AG20443 (cell line): ENCODE data around the gene ZNF362.
"Not testable (repeated sequence)": the region's sequence is repeated elsewhere in the genome, so short reads cannot be mapped to it uniquely, and the experiment has no call there.

ENCODE experiments used
- DNase-seq: peaks from one replicate; pipeline ENCODE4 v3.0.0; 2012; ENCODE audit warnings: low spot score, mixed read lengths

ZNF362 gene, protein sequence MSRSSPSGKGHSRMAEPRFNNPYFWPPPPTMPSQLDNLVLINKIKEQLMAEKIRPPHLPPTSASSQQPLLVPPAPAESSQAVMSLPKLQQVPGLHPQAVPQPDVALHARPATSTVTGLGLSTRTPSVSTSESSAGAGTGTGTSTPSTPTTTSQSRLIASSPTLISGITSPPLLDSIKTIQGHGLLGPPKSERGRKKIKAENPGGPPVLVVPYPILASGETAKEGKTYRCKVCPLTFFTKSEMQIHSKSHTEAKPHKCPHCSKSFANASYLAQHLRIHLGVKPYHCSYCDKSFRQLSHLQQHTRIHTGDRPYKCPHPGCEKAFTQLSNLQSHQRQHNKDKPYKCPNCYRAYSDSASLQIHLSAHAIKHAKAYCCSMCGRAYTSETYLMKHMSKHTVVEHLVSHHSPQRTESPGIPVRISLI

DNA sequence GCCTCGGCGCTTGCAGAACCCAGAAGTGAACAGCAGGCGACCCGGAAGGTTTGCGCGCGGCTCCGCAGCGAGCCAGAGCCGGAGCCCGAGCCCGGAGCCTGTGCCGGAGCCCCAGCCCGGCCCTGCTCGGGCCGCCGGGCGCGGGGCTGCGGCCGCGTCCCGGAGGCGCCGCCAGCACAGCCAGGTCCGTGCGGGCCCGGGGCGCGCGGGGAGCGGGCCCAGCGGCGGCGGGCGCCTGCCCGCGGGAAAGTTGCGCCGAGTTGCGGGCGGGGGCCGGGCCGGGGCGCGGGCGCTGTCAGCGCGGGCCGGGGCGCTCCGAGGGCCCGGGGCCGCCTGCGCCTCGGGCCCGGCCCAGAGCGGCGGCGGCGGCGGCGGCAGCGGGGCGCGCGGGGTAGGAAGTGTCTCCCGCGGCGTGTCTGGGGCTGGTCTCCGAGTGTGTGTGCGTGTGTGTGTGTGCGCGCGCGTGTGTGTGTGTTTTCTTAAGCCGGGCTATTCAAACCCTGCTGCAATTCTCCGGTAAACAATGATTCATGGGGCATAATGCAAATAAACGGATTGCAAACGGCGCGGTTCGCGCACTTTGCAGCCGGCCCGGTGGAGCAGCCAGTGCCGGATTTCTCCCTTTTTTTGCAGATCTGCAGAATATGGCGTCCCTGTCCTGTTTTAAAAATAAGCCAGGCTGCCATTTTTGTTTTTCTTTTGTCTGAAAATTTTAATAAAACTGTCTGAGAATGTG is at the start of gene ZNF362:
Gene ZNF362, plus strand, starts transcription at position 22 of the 736 bp plus-strand sequence. CDS start 14,083 bp downstream, outside the sequence.
- DNase-seq: peak; percentile 89

DNA sequence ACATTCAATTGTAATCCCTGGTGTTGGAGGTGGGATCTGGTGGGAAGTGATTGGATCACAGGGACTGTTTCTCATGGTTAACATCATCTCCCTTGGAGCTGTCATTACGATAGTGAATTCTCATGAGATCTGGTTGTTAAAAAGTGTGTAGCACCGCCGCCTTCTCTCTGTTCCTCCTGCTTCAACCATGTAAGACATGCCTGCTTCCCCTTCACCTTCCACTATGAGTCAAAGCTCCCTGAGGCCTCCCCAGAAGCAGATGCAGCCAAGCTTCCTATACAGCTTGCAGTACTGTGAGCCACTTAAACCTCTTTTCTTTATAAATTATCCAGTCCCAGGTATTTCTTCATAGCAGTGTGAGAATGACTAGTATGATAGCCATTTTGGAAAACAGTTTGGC is 44.3 kb upstream of the ZNF362 start:
- no peak for DNase-seq

DNA sequence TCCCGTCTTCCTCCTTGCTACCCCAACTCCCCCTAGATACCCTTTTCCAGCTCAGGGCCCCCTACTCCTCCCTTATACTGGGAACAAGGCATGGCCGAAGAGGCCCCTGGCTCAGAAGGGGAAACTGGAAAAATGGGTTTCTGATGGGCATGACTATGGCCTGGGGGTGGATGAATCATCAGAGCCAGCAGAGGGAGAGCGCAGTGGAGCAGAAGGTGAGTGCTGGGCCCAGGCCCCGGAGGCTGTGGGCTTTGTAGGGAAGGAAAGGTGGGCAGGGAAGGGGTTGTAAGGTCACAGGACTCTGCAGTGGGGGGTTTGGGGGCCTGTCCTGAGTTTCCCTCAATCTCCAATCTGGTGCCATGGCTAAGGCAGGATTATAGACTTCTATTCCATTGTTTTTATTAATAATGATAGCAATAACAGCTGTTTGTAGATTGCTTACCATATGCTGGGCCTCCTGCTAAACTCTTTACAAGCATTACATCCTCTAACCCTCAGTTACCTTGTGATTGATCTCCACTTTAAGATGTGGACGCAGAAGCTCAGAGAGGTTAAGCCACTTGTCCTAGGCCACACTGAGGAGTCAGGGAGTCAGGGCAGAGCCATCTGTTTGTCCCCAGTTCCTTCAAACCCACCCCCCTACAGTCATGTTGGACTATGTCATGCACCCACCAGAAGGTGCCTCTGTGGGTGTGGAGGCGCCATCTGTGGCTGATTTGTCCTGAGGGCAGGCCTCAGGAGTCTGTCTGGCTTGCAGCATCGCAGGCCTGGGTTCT is 36.2 kb upstream of the ZNF362 start:
- DNase-seq: no peak

DNA sequence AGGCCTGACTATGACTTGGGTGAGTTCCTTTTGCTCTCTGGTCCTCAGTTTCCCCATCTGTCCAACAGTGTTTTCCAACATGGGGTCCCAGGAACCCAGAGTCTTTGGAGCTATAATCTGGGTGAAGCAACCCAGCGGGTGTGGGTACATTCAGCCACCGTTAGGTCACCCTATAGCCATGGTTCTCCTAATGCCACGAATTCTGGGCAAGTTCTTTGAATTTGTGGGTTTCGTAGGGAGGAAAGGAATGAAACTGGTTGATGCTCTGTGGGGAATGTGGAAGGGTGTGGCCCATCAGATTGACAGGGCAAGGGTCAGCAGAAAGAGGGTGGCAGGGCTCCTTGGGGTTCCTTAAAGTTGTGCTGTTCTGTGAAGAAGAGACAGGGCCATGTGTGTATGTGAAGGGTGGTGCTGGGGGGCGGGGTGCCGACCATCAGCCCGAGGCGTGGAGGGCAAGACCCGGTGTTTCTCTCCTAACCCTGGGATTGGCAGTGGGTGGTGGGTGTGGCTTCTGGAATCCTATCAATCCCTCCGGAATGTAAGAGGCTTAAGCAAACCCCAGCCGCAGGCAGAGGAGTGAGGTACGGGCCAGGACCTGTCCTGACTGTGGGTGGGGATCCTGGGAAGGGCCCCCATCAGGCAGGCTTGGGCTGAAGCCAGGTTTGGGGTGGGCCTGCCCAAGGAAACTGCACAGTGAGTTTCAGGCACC is 35.5 kb upstream of the ZNF362 start:
- no peak for DNase-seq

DNA sequence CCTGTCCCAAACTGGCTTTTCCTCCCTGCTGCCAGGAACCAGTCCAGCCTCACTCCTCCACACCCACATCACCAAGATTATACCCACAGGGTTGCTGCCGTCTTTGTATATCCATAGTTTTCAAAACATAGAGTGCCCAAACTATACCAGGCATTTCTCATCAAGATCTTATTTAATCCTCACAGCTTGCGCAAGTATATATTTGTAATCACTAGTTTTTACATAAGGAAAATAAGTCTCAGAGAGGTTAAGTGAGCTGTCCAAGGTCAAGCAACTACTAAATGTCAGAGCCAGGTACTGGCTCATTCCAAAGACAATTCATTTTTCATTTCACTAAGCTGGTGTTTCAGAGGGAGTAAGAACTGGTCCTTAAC is 34.9 kb upstream of the ZNF362 start:
- no peak for DNase-seq

DNA sequence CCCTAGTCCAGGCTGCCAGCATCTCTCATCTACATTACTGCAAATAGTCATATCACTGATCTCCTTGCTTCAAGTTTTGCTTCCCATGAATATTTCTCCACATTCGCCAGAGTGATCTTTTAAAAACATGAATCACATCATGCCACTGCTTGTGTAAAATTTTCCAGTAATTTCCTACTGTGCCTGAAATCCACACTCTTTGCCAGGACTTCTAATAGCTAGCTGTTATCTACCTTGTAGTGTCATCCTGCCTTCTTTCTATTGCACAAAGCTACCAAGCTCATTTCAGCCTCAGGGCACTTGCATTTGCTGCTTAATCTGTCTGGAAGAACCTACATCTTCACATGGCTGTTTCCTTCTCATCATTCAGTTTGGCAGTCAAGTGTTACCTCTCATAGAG is 33.9 kb upstream of the ZNF362 start:
- no peak for DNase-seq

DNA sequence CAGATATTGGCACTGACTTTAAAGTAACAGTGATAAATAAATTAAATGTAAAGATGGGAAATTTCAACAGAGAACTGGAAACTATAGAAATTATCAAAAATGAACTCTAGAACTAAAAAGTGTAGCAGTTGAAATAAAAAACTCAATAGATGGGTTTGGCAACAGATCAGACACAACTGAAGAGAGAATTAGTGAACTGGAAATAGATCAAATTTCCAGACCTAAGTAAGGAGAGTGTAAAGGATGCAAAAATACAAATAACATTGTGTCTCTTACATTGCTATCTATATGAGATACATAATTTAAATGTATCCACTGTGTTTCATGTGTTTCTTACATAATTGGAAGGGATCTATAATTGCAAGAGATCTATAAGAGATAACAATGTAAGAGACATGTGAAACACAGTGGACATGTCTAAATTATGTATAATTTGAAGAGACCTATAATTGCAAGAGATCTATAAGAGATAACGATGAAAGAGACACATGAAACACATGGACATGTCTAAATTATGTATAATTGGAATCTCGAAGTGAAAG is 32.1 kb upstream of the ZNF362 start:
- DNase-seq: no peak

DNA sequence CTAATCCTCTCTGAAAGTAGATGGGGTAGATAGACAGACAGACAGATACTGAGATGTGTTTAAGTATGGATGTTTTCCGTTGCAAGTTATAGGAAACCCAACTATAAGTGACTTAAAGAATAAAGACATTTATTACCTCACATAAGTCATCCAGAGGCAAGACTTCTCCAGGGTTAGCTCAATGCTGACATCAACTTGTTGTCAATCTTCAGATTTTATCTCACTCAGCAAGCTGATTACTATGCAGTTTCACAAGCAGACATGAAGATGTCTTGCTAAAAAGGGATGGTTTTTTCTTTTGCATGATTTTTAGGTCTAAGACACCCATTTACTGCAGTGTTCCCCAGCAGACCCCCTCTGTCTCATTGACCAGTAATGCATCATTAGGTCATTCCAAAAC is 30.7 kb upstream of the ZNF362 start:
- DNase-seq: no peak

DNA sequence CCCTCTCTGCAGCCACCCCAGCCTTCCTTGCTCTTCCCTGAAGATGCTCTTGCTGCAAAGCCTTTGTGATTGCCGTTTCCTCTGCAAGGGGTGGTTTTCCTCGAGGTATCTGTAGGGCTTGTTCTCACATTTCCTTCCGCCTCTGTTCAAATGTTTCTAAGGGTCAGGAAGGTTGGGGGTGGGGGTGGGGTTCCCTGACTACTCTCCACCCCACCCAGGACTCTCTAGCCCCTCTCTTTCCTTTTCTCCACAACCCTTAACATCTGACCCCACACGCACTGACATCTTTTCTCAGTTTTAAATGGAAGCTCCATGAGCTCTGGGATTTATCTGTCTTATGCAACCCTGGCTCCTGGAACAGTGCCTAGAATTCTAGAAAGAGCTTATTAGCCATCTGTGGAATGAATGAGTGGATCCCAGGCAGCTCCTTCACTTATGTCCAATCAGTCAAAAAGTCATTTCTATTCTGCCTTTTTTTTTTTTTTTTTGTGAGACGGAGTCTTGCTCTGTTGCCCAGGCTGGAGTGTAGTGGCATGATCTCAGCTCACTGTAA is 27.3 kb upstream of the ZNF362 start:
- peak; percentile 84 for DNase-seq

DNA sequence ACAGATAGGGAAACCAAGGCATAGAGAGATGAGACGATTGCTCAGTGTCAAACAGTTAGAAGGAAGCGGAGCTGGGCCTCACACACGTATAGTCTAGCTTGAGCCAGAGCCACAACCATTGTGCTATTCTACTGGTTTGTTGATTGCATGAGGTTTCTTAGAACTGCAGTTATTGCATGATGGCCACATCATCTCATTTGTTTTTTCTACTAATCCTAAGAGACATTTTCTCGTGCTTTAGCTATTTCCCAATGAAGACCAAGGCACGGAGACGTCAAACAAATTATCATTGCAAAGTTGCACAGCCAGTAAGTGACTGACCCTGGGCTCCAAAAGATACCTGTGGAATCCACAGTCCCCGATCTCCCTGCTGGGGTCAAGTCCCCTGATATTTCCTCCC is 25.1 kb upstream of the ZNF362 start:
- DNase-seq: no peak

DNA sequence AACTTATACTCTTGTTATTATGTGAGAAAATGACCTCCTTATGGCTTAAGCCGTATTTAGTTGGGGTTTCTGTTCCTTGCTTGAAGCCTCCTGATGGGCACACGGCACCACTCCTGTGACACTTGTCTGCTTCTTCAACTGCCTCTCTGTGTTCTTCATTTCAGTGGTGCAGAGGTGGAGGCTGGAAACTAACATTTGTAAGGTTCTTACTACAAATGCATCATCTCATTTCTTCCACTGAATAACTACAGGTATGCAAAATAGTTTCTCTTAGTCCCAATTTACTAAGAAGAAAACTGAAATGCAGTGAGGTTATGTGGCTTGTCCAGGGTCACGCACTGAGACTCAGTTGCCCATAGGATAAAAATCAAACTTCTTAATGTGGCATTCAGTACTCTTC is 23.6 kb upstream of the ZNF362 start:
- DNase-seq: no peak

DNA sequence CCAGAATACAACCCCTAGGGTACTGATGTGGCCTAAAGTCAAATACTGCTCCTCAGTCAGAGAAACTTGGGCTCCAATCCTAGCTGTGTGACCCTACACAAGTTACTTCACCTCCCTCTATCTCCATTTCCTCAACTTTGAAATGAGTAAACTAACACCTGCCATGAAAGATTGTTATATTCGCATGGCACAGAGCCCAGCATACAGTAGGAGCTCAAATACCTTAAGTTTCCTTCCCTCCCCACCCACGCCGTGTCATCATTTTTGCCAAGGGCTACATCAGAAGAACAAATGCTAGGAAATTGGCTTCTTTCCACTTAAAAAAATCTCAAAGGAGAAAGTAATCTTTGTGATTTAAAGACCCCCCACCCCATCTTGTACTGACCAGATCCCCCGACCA is 22.2 kb upstream of the ZNF362 start:
- no peak for DNase-seq

DNA sequence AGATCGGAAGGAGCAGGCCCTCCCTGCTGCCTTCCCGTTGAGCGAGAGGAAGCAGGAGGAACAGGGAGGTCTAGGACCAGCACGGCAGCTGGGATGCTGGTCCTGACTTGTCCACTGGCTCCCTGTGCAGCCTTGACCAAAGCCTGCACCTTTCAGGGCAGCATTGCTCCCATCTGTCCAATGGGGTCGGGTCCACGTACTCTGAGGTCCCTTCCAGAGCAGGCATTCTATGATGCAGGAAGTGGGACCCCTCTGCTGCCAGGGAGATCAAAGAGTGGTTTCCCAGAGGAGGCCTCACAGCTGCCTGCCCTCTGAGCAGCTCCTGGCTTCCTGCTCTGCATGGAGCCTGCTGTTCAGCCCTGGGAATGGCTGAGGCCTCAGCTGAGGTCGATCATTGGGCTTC is 21.7 kb upstream of the ZNF362 start:
- peak; percentile 5 for DNase-seq

DNA sequence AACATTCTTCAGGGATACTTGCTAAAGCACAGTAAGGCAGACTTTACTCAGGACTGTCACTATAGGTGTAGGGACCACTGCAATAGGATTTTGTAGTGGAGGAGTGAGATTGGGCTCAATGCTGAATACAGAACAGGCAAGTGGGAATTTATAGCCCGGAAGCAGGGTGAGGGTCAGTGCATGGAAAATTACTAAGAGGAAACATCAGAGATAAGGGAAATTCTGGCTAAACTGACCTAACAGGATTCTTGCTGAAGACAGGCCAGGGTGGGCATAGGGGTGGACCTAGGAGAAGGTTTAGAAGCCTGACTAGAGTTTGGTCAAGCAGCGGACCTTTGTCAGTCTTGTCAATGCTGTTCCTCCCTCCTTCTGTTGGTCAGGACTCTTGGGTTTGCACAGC is 20.8 kb upstream of the ZNF362 start:
- no peak for DNase-seq

DNA sequence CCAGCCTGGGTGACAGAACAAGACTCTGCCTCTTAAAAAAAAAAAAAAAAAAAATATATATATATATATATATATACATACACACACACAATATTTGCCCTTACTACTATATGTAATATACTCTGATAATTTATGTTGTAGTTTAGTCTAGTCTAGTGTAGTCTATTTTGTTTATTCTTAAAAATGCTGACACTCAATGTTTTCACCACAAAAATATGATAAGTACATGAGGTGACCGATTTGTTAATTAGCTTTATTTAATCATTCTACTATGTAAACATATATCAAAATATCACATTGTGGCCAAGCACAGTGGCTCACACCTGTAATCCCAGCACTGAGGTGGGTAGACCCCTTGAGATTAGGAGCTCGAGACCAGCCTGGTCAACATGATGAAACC is 19.8 kb upstream of the ZNF362 start:
- DNase-seq: no peak

DNA sequence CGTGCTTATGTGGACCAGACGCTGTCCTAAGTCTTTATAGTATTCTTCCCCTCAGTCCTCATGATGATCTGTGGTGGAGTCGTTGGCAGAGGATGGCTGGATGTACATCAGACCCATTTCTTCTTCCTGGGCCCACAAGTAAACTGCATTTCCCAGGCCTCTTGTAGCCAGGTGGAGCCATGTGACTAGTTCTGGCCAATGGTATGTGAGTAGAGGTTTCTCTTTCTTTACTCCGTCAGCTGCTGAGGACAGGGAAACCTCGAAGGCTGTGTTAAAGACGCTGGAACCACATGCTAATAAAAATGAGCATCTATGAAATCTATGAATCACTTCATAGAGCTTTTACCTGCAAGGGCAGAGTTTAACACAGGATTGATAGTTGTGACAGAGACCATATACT is 18.7 kb upstream of the ZNF362 start:
- no peak for DNase-seq

DNA sequence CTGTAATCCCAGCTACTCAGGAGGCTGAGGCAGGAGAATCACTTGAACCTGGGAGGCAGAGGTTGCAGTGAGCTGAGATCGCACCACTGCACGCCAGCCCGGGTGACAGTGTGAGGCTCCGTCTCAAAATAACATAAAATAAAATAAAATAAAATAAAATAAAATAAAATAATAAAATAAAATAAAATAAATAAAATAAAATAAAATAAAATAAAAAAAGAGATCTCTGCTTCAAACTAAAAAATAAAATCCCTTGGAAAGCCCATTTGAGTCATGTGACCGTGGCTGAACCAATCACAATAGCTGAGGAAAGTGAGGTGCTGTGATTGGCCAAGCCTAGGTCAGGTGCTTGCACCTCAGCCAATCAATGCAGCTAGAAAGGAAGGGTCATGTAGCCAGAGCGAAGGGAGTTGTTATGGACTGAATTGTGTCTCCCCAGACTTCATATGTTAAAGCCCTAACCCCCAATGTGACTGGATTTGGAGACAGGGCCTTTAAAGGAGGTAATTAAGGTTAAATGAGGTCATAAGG is 18.0 kb upstream of the ZNF362 start:
- DNase-seq: not testable (repeated sequence)

DNA sequence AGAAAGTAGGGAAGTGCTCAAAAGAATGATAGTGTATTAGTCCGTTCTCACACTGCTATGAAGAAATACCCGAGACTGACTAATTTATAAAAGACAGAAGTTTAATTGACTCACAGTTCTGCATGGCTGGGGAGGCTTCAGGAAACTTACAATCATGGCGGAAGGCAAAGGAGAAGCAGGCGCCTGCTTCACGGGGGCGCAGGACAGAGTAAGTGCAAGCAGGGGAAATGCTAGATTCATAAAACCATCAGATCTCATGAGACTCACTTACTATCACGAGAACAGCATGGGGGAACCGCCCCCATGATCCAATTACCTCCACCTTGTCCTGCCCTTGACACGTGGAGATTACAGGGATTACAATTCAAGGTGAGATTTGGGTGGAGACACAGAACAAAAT is 16.9 kb upstream of the ZNF362 start:
- not testable (repeated sequence) for DNase-seq

DNA sequence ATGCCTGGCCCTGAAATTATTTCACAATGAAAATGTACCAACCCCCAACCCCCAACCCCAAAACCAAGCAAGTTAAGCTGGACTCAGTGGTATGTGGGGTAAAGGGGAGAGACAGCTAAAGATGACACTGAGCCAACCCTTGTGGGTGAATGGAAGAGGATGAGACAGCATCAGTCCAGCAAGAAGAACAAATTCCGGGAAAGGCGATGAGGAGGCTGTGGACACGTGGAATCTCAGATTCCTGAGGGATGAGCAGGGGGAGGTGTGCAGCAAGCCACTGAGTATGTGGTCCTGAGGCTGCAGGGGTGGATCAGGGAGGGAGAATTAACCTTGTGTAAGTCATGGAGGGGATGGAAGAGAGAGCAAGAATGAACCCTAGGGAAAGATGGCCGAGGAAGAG is 14.4 kb upstream of the ZNF362 start:
- no peak for DNase-seq

DNA sequence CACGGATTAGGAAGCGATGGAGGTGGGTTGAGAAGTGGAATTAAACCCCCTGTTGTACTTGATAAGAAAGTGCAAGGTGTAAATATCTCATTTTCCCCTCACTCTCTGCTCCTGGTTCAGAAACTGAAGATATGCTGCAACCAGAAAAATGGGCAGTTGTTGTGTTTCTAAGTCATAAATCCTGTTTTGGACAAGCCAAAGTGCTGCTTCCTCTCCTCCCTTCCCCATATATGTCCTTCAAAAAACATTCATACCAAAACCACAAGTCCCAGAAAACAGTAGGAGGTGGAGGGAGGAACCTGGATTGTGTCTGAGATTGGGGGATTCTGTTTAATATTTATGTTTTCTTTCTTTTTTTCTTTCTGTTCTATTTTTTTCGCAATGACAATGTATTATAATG is 13.6 kb upstream of the ZNF362 start:
- DNase-seq: no peak

DNA sequence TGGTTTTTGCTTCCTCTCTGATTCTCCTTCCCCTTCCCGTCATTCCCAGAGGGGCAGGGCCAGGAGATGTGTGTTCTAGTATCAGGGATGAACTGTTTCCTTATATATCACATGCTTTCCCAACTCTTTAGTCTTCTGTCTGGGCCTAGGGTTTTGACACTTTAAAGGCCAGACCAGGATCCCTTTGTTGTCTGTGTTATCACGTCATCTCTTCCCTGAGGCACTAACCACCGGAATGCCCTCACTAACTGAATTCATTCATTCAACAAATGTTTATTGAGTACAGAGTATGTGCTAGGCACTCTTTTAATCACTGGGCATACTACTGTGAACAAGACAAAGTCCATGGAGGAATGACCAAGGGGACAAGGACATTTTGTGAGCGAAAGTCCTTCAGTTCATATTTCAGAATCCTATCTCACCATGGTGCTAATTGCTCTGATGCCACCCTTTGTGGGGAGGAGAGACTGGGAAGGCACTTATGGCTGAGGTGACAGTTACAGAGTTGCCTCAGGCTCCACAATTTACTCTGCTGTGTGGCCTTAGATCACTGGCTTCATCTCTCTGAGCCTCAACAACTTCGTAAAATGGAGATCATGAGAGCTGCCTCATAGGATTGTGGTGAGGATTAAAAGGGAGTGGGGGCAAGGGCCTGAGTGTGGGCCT is 12.0 kb upstream of the ZNF362 start:
- DNase-seq: no peak
